CD4-positive, alpha-beta T cell treated with Interferon gamma for 1 hour (primary cell): Measurements from ENCODE around the gene KRT36.

Experiments used
- DNase-seq: peaks from one replicate; pipeline ENCODE4 v3.0.0-alpha.2; 2020

Gene KRT36

DNA sequence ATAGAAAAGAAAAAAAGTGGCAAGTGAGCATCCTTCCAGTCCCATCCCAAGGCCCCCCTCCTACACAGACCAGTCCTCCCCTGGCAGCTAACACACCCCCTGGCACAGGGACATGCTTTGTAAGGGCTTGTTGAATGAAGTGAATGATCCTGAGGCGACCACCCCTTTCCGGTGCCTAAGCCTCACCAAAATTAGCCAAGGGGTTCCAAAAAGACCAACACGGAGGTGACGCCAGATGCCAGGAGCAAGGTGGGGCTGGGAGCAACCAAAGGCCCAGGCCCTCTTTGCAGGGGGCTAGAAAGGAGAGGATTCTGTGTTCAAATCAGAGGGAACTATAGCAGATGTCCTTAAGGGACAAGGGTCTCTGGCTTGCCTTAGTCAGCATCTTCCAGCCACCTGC lies 14.3 kb downstream of the KRT36 start:
- DNase-seq = no peak

DNA sequence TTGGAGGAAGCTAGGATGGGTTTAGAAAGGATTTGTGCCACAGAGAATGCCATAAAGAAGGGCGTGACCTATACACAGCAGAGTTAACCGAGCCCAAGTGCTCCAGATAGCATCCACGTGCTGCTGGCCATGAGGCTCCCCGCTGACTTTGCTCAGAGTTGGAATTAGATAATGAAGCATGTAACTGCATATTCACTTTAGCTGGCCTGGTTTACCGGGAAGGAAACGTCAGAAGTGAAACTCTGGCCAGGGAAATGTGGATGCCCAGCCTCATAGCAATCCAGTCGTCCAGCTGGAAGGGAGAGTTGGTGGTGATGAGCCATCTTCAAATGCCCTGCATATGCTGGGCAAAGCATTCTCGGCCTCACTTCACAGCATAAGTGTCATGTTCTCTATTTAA lies 14.8 kb downstream of the KRT36 start:
- no peak for DNase-seq

DNA sequence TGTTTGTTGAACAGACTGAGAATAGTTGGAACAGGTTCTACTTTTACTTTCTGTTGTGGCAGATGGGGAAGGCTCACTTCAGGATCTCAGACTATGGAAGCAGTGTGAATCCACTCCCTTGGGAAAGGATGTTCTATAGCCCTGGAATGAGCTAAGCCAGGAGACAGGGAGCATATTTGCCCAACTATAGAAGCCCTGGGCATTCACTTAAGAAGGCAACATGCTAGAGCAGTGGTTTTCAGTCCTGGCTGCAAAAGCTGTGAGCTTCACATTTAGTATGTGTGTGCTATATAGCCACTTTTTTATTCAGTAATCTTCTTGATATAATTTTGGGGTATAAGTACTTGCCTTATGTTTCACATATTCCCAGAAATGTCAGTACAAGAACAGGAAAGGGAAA lies 21.4 kb downstream of the KRT36 start:
- DNase-seq = no peak

DNA sequence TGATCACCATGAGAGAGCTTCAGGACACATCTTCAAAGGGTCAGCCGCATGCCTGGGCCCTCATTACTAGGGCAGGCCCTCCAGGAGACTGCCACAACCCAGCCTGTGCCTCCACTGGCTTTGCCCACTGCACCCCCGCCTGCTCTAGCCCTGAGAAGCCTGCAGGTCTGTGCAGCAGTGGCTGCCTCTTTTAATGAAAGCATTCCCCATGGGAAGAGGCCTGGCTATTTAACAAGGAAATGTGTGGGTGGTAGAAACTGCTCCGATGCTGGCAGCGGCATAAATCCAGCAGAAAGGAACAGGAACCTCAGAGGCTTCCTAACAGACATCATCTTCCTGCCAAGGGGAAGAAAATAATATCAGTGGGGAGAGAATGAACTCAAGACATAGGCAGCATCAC lies 22.1 kb downstream of the KRT36 start:
- no peak for DNase-seq

DNA sequence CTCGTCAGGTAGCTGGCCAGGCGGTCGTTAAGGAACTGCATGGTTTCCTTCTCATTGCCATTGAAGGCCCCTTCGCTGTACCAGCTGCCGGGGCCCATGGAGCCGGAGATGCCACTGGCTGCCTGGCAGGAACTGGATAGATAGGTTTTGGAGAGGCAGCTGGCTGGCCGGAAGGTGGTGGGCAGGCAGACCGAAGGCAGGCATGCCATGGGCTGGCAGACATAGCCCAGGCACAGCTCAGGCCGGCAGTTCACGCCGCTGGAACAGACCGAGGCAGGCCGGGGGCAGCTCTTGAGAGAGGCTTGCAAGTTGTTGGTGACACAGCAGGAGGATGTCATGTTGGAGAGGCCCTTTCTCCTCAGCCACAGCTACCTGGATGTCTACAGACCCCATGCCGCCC lies 22.7 kb downstream of the KRT36 start, which contains the start of gene KRT32:
TSS of gene KRT32 (minus strand) at position 399 of the 400 bp plus-strand sequence. CDS start at position 338, 61 bp downstream.
- no peak for DNase-seq

DNA sequence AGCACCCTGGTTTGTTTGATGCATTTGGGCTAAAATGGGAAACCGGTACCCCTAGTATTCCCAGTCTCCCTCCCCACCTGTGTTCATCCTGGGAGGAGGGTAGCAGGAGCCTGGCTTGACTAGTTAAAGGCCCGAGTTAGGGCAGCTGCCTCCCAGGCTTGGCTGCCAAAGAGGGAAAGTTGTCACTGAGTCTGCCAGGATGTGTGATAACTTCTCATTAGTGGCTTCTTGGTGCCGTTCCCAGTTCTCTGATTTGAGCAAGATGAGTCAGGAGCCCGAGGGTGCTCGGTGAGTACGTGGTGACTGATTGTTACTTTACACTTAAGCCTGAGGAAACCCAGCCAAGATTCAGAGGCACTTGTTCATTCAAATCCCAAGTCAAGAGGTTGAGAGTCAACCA lies 25.0 kb downstream of the KRT36 start:
- DNase-seq = no peak

DNA sequence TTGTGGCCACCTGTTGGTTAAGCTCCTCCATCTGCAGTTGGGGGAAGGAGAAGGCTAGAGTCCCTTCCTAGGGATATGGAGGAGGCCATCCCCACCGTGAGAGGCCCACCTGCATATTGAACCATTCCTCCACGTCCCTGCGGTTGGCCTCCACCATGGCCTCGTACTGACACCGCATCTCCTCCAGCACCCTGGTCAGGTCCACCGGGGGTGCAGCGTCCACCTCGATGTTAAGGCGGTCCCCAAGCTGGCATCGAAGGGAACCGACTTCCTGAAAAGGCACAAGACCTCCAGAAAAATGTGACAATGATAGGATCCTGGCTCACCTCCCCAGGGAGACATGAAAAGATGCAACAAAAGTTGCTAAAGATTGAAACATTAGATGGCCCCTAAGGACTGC lies 25.5 kb downstream of the KRT36 start:
- no peak for DNase-seq

DNA sequence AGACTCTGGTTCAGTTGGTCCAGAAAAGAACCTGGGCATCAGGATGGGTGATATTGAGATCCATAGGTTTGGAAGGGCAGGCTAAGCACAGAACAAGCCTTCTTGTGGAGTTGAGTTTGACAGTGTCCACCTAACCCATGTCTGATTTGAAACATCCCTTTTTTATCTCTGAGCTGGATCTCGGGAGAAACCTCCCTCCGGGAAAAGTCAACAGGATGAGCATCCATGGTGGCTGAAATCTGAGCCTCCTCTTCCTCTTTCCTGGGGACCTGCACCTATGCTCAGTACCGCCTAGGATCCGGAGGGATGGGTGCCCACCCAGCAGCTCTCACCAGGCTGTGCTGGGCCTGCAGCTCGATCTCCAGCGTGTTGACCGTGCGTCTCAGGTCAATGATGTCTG lies 26.0 kb downstream of the KRT36 start:
- DNase-seq = no peak

DNA sequence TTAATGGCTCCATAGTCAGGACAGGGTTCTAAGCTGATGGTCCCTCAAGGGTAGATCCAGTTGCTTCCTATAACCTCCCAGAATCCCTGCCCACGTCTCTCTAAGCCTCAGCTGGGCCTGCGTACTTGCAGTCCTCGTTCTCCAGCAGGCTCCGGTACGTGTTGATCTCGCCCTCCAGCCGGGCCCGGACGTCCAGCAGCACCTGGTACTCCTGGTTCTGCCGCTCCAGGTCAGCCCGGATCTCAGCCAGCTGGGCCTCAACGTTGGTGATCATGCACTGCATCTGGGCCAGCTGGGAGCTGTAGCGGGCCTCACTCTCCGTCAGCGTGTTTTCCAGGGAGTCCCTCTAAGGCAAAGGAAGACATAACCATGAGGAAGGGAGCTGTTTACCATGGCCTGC lies 27.0 kb downstream of the KRT36 start:
- DNase-seq = no peak

DNA sequence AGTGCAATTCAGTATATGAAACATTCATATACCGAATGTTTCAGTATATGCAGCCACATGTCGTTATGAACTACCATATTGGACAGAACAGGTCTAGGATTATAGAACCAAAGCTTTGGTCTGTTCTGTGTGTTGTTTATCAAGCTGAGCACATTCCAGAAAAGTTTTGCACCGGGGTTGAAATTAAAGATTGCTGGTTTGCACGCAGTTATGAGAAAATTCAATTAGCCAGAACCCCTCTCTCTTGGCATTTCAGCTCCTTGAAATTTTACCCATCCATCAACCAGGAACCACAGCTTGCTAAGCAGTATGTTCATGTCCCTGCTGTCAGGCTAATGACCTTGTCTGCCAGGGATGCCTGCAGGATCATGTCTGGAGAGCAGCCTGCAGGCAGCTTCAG lies 32.0 kb downstream of the KRT36 start:
- DNase-seq = no peak

DNA sequence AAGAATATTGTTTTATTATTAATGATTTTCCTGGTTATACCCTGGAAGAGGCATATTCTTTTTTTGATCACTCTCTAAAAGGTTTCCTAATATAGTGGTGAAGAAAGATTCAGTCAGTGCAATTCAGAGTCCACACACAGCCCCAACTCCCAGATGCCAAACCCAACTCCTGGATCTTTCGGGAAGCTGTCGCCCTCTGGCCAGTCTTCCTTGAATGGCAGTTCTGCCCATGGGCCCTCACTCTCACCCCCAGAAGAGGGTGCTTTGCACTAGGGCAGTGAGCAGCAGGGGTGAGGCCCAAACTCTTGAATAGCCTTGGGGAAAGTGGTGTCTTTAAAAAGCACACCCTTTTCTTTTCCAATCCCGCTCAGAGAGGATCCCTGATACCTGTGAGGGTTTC lies 33.5 kb downstream of the KRT36 start:
- no peak for DNase-seq

DNA sequence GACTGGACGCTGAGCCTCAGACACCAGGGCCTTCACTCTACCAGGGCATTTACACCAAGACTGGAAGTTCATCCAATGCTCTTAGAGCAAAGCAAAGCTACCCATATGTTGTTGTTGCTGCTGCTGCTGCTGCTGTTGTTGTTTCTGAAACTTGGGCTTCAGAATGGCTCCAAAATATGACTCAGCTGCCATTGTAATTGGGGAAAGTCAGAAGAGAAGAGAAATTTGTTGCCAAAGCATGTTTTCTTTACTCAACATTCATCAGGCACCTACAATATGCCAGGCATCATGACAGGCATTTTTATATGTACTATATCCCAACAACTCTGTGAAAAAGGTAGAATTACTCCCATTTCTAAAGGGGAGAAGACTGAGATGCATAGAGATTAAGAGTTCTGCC lies 34.5 kb downstream of the KRT36 start:
- no peak for DNase-seq

DNA sequence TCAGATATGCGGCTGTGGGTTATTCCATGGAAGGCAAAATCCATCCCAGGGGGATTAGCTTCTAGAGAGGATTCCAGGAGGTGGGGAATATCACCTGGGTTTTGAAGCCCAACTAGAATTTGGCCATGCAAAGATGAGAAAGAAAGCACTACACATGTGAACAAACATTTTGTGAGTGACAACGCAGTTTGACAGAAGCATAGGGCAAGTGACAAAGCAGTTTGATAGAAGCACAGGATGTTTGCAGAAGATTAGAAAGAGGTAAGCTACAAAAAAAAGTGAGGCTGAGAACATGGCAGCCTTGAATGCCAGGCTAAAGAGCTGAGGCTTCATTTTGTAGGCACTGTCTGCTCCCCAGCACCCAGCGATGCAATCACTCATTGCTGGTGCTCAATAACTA lies 36.6 kb downstream of the KRT36 start:
- DNase-seq = no peak

DNA sequence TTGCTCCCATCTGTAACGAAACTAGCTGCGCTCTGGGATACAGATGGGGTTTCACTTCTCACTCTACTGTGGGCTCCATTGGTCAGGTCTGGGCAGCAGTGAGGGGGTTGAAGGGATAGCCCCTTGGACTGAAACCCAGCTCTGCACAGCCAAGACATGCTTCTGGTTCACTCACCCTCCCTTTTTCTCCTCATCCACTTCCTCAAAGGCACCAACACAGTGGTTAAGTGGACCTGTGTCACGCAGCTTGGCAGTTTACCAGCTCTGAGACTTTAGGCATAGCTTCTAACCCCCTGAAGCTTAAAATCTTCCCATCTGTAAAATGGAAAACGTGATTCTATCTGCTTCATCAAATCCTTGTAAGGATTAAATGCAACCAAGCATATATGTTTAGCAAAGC lies 37.4 kb downstream of the KRT36 start:
- DNase-seq = no peak

DNA sequence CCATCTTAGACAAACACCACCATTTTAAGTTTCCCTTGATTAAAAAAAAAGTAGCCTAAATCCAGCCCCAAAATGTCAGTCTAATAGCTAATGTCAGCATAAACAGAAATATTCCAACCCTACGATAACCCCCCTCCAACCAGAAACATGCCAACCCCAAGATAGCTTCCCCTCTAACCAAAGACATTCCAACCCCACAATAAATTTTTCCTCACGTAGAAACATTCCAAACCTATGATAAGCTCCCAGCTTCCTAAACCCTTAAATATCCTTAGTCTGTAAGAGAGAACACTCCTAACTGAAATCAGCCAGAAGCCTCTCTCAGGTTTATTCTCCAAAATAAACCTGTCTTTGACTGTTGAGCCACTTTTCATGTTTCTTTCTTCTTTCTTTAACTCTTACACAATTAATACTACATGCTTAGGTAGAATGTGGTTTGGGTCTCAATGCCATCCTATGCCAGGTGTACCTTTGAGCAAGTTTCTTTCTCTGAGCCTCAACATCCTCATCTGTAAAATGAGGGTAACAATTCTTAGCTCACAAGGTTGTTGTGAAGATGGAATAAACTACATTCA lies 38.5 kb downstream of the KRT36 start:
- DNase-seq = no peak

DNA sequence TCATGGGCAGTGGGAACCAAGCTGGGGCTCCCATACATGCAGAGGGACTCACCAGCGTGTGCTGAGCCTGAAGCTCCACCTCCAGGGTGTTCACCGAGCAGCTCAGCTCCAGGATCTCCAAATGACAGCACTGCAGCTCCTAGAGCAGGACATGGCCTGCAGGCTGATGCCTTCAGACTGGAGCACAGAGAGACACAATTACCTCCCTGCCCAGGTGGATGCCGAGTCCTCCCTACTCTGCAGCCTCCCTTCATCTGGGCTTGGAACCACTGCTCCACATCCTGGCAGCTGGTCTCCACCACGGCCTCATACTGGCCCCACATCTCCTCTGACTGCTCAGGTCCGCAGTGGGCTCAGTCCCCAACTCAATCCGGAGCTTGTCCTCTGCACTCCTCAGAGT lies 40.7 kb downstream of the KRT36 start:
- DNase-seq = no peak

DNA sequence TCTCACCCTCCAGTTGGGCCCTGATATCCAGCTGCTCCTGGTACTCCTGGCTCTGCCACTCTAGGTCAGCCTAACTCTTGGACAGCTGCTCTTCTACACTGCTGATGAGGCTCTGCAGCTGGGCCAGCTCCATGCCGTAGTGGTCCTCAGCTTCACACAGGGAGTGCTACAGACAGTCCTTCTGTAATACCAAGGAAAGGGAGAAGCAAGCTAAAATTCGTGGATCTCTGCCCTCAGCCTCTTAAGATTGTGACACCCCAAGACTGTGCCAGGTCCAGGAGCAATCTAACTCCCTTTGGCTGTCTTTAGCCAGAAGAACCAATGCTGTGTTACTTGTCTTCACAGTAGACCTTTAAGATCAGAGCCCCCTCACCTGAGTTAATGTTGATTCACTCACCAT lies 41.2 kb downstream of the KRT36 start:
- DNase-seq = no peak

DNA sequence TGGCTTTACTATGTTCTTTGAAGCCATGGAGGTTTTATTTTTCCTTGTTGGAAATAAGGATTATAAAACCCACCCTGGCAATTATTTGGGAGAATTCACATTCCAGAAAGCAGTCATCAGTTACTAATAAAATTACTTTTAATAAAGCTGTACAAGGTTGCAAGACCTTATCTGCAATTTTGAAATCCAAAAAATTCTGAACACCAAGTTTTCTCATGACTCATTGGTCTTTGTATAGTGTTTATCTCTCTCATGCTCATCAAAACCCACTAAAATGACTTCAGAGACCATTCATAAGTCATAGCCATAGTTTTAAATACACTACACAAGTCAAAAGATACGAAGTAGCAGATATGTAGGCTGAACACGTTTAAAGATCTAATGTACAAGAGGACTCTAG lies 42.9 kb downstream of the KRT36 start:
- no peak for DNase-seq

DNA sequence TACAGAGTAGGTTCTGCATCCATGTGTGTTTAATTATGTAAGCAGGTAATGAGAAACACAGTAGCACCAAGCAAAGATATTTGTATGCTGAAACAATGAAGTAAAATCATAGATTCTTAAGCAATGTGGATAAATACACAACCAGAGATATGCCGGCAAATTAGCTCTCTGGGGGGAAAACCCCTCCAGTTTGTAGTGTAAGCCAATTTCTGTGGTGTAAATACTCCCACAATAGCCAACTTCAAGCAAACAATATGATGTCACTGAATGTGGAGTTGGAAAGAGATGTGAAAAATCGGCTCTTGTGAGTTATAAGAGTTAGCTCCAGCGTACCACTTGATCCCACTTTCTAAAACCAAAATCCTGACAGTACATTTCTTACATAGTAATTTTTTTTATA lies 45.1 kb downstream of the KRT36 start:
- no peak for DNase-seq

DNA sequence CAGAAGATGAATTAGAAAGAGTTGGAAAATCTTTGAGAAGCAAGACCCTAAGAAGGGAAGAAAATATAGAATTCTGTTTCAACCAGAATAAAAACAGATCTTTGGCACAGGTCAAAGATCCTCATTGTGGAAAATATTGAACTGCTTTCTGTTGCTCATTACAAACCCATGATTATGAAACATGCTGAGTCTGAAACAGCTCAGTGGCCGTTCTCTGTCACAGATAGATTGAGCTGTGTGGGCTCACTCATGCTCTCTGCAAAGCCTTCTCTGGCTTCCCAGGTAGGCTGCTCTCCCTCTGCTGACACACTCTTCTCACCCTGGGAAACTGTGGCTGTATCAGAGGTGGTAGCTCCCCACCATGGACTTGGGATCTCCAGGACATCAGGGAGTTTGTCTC lies 45.5 kb downstream of the KRT36 start:
- no peak for DNase-seq

DNA sequence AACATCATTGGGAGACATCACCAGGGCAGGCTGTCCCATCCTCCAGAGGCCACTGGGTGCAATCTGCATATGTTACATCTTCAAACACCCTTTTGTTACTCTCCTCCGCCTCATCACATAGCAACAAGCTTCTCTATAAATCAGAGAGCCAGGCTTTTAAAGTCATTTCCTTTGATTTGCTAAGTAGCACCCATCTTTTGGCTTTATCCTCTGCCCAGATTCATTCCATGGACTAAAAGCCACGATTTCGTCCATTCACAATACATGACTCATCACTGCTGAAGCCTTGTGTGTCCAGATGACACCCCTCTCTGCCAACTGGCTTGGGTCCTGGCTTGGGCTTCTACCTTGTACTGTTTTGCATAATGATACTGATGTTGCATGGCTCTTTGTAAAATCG lies 47.0 kb downstream of the KRT36 start:
- DNase-seq = no peak

DNA sequence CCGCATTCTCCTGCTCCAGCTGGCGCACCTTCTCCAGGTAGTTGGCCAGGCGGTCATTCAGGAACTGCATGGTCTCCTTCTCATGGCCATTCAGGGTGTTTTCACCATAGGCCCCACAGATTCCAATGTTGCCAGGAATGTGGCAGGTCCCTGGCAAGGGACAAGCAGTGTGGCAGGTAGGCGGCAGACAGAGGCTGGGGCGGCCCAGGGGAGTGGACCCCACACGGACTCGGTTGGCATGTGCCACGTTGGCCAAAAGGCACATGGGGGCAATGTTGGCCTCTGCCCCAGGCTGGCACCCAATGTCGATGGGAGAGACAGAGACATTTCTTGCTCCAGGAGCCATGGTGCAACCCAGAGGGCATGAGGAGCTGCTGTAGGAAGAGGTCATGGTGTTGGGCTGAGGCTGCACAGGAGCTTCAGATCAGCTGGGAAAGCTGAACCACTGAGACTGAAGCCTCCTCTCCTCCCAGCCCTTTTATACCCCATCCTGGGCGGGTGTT lies 49.1 kb downstream of the KRT36 start, which contains the start of gene KRT38:
TSS of gene KRT38 (minus strand) at position 453 of the 503 bp plus-strand sequence. CDS start at position 391, 62 bp downstream.
- no peak for DNase-seq

DNA sequence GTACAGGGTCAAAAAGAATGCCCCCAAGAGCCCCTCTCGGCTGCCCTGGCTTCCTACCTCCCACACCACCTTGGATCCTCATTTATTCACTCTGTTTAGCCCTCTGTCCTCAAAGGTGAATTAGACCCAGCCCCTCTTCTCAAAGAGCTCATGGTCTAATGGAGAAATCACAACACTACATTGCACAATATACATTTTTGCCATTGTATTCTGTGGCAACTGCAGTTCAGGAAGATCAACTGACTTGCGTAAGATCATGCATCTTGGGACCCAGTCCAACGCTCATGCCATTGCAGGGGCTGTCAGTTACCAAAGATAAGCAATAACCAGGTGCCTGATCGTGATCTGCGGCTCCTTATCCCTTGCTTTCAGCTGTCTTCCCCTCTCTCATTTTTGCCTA lies 50.3 kb downstream of the KRT36 start:
- DNase-seq = no peak

DNA sequence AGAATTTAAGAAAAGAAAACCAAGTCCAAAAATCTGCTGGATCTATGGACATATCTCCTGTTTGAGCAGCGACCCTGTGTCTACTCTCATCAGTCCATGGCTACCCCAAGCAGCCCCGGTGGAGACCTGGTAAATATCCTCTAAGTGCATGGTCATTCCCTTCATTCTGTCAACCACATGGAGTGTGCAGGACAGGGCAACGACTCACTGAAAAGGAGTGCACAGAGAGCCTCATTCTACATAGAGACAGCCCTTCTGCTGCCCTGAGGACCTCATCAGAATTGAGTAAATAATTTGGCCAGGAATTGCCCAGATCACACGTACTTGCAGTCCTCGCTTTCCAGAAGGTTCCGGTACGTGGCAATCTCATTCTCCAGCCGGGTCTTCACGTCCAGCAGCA lies 51.9 kb downstream of the KRT36 start:
- DNase-seq = no peak

DNA sequence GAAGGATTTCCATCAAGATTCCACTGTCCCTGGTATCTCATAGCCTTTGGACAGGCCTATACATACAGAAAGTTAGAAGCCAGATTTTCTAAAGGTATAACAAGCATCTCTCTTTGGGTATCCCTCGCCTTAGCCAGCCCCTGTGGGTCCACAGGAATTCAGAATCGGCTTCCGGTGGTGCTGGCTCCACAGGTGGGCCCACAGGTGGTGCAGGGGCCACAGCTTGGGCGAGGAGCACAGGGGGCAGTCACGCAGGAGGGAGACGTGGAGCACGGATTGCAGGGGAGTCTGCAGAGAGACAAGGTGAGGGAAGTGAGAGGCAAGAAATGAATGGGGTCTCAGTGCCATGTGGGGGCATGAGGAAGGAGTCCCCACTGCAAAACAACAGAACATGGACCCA lies 52.5 kb downstream of the KRT36 start:
- no peak for DNase-seq
